GM18507 (cell line): ENCODE measurements around the gene HMCES.
"Not testable (repeated sequence)": the region's sequence is repeated elsewhere in the genome, so short reads cannot be mapped to it uniquely, and the experiment has no call there.

Experiments used
- DNase-seq: peaks from one replicate; pipeline ENCODE4 v3.0.0; 2011; ENCODE audit warnings: low read depth; ENCODE audit not compliant: insufficient read length; ENCODE audit errors: extremely low spot score
- FAIRE-seq: peaks from 2 replicates; lab custom pipeline; 2011; peaks lifted over from hg19 to GRCh38; lab: Jason Lieb, UNC

Gene HMCES

DNA sequence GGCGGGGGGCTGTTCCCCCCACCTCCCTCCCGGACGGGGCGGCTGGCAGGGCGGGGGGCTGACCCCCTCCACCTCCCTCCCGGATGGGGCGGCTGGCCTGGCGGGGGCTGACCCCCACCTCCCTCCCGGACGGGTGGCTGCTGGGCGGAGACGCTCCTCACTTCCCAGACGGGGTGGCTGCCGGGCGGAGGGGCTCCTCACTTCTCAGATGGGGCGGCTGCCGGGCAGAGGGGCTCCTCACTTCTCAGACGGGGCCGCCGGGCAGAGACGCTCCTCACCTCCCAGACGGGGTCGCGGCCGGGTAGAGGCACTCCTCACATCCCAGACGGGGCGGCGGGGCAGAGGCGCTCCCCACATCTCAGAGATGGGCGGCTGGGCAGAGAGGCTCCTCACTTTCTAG, 61.2 kb downstream of the HMCES start:
- not testable (repeated sequence) for FAIRE-seq, DNase-seq

DNA sequence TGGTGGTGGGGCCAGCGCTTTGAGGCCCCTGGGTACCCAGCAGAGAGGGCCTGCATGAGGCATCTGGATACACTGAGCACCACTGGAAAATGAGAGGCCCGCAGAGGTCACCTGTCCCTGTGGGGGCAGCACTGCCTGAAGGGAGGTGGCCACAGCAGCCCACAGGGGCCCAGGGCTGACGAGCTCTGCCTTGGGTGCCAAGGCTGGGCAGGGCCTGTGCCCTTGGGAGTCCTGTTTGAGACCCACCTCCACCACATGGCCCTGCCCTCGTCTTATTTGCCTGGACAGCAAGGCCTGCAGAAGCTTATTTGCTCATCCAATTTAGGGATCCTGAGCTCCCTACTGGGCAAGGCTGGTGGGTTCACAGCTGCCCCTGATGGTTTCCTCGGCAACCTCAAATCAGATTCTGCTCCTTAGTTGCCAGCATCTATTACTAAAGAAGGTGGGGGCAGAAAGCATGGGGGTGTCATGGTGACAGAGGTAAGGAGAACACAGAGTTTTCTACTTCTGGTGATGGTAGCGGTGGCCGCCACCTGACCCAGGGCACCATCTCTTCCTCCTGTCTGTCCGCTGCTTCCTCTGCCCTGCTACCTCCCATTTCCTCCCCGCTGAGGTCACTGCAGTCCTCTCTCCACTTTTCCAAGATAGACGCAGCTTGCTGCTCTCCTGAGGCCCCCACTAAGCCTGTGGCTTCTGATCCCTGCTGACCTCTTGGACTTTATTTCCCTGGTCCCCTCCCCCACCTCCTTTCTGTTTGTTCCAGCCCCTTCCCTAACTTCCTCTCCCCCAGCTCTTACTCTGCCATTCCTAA, 62.9 kb downstream of the HMCES start:
- FAIRE-seq (no peak), DNase-seq (no peak)

DNA sequence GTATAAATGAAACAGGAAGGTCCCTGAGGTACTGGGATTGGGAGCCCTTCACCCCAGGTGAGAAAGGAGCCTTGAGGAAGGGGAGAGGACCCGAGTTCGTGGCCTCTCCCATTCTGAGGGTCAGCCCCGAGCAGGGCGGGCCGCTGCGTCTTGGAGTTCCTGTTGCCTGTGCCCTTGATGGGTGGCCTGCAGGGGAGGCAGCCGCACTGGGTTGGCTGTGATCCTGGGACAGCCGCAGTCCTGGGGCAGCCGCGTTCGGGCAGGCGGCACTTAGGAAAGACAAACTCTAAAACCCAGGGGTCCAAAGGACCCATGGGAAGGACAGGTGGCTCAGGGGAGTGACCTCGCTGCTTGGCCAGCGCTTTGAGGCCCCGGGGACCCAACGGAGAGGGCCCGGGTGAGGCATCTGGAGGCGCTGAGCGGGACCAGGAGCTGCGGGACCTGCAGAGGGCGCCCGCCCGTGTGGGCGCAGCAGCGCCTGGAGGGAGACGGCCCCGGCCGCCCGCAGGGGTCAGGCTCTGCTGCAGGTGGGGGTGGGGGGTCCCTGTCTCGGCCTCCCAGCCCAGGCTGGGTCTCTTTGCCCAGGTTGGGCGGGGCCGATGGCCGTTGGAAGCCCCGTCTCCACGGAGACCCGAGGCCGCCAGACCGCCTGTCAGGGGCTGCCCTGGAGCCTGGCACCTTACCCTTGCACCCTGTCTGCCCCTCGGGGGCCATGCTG, 65.1 kb downstream of the HMCES start:
- DNase-seq (no peak), FAIRE-seq (no peak)

DNA sequence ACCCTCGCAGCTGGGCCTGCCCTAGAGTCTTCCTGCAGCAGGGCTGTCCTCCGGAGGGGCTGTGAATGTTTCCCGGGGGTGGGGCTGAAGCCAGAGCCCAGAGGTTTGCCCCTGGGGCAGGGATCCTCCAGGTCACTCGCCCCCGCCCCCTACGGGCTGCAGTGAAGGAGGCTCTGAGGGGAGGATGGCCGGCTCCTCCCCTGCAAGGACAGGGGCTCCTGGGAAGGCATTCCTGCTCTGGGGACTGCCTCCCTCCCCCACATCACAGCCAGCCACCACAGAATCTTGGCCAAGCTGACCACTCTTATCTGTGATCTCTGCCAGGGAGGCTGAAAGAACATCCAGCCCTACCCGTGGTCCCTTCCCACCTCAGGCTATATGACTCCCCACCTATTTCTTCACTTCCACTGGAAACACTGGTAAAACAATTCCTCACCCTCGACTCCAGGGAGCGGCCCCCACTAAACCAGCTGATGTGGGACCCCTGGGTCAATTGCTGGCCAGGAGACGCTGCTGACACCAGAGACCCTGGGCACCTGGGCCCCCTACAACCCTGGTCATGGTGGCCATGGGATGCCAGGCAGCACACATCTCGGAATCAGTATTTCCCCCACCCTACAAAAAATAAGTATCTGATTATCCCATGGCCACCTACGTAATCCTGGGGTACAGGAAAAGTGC, 66.0 kb downstream of the HMCES start:
- FAIRE-seq, result no peak
- DNase-seq, result no peak

DNA sequence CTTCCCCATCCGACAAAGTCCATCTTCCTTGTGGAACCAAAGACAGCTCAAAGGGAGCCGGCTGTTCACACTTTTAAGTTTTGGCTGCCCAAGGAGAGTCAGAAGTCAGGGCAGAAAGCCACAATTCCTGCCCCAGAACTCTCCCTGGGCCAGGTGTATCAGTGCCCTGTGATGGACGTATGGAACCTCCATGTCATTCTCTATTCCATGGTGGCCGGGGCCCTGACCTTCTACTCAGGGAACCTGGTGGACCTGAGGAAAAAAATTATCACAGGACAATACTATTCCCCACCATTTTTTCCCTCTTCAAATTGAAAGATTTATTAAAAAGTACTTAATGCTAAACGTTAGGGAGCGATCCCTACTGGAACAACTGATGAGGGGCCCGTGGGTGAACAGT, 66.6 kb downstream of the HMCES start:
- FAIRE-seq (no peak), DNase-seq (no peak)

DNA sequence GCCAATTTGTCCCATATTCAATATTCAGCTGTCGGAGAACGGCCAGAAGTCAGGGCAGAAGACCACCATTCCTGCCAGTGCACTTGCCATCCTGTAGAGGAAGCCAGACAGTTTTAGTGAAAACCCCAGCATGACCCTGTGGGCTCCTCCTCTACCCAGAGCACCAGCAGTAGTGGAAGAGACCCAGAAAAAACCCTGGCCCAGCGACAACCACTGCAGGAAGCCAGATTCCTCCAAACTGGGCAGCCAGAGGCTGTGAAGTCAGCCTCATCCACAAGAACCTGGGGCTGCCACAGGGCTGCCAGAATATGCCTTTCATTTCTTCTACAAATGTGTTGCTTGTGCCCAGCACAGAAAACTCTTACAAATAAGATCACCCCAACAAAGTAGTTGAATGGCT, 67.3 kb downstream of the HMCES start:
- DNase-seq, result no peak
- FAIRE-seq, result no peak

DNA sequence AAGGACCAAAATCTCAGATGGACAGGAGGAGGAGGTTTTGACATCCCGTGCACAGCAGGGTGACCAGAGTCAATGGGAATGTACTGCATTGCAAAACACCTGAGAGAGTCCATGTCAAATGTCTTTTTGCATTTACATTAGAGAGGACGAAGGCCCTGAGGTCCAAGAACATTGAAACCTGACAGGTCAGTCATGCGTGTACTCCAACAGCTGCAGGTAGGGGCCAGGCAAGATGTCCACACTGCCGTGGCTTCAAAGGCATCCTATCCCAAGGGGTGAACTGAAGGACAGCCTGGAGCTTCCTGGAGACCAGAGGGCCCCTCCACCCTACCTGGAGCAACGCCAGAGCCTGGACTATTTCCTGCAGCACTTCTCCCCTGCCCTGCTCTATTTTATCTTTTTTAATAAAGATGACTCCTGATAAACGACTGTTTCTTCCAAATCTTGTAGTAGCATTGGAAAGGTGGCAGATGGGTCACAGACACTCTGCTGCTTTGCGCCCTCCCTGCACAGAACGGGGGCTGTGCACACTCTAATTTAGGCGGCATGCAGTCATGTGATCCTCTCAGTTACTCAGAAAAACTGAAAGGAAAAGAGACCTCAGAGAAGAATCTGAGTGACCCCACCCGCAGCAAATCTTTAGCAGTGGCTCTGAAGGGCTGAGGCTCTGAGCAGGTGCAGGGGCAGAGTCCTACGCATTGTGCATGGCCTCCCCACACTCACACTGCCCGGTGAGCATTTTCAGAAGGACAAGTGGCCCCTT, 68.2 kb downstream of the HMCES start:
- DNase-seq, result no peak

DNA sequence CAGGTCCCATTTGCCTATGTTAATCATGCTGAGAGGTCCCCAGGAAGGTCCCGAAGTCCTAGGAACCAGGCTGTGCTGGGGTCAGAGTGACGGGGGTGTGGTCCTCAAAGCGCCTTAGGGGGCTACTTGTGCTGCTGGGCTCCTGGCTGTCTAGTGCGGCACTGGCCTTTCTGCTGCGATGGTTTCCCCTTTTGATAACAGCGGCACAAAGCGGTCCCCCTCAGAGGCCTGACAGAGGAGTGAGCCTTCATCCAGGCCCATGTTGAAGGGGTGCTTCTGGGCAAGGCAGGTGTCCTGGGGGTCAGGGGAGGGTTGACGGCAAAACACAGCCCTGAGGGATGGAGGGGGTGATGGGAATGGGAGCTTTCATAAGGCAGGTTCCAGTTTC, 68.8 kb downstream of the HMCES start:
- FAIRE-seq (no peak), DNase-seq (no peak)

More for the DNA sequence above, 68.2 kb downstream of the HMCES start:
- FAIRE-seq, result no peak

DNA sequence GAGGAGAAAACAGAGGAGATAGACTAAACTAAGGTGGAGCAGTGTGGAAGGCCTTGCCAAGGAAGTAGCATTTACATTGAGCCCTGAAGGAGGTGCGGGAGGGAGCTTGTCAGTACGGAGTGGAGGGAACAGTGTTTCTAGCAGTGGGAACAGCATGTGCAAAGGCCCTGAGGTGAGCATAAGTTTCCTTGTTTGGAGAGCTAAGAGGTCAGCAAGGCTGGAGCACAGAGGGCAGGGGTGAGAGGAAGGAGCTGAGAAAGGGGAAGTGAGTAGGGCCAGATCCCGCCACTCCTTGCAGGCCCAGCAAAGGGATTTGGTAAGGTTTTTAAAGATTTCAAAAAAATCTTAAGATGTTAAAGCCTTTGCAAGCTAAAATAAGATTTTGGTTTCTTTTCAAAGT, 70.1 kb downstream of the HMCES start:
- FAIRE-seq, result no peak
- no peak for DNase-seq

DNA sequence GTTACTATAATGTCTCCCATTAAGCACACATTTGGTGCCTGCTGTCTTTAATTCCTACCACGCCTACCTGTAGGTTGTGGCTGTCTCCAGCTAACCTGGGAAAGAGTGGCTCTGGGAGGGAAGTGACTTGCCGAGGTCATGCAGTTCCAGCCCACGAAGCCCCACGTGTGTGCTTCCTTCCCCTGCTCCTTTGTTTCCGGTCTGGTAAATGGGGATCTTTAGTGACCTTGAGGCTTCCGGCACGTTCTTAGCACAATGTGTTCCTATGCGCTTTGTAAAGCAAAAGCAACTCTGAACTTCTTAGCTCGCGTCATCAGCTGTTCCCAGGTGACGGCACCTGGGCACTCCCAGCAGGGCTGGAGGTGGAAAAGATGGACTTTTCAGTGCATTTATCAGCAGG, 70.5 kb downstream of the HMCES start:
- FAIRE-seq, DNase-seq: not testable (repeated sequence)

DNA sequence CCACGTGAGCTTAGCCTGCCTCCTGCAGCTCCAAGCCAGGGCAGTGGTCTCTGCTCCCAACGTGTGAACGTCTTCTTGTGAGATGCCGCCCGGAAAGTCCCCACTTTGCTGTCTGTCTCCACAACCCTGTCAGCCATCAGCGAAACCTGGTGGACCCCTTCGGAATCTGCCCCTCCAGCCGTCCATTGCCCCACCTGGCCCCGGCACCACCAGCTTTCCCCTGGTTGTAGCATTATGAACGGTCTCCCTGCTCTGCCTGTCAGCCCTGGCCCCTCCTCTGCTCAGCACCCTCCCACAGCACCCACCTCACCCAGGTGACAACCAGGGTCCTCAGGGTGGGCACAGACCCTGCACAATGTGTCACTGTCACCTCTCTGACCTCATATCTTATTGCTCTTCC, 71.1 kb downstream of the HMCES start:
- no peak for DNase-seq
- no peak for FAIRE-seq

DNA sequence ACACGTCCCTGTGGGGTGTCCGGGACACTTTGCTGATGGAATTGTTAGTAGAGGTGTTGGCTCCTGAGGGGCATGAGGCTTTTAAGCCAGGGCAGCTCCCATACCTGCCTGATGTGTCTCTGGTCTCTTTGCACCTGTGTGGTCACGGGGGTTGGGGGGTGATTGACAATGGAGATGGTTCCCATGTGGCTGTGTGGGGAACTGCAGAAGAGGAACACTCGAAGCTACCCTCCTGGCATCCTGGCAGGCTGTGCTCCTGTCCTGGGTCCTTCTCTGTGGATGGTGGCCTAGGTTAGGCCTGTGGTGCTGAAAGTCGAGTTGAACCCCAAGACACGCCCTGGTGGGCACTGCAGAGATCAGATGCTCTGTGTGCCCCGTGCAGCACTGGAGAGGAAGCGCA, 73.4 kb downstream of the HMCES start:
- FAIRE-seq (no peak), DNase-seq (no peak)

DNA sequence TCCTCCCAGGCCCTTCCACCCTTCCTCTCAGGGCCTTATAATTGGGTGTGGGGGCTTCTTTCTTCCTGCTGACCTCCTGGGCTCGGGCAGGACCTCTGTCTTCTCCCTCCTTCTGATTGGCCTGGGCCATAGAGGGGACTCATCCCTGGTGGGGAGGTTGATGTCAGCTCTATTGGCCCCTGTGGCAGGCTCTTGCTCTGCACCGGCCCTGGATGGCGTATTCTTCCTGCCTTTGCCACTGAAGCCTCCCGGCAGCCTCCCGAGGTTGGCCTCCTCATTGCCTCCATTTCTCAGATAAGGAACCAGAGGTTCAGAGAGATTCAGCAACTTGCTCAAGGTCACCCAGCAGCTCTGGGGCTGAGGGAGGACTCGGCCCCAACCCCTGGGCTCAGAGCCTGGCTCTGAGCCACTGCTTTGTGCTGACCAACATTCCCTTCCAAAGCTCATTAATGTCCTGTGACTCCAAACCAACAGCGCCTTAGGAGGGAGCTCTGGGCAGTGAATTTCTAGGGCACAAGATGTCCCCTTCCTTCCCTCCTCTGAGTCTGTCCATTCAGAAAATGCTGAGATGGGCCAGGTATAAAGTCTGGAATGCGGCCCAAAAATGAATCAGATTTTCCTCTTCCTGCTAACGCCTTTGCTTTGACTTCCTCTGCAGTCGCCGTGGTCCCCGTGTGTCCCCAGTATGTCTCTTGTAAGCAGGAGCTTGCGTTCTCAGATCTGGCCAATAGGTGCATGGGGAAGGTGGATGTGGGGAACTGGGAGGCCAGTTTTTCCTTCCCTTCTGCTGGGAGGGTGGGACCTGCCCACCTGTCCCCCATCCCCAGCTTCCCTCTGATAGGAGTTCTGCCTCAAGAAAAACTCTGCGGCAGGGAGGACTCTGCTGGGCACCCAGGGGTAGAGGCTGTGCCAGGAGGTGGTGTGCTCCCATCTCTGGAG, 74.2 kb downstream of the HMCES start:
- DNase-seq (no peak), FAIRE-seq (no peak)

DNA sequence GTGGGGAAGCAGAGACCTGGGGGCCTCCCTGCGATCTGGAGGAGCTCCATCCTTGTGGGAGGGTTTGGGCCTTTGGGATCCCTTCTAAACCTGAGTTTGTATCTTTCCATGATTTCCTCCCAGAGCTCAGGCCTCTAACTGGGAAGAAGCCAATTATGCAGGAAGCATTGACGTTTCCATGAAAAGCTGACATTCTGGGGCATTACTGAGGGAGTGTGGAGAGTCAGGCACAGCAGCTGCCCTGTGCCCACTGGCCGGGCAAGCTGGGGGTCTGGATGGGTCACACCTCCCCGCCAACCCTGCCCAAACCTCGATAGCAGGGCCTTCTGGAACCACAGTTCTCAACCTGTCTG, 74.9 kb downstream of the HMCES start:
- DNase-seq (no peak), FAIRE-seq (no peak)
